Activated T-cell treated with anti-CD3 and anti-CD28 coated beads, Interleukin-2, amount 50 U/mL, for 4 hours (primary cell): ENCODE results near the gene RNF144B. TPM values are rescaled to one million over a fixed set of nuclear protein-coding genes. Genes with fewer than 3 reads are reported as not detected.
A peak's percentile ranks its signal among the peaks of the same experiment; 100 is the strongest.

Experiments used
- ATAC-seq, 2 donors: fragments of 200-7000 bp; cut with Tn5 transposase; one replicate each; pipeline ENCODE4 v1.10.0; 2021
- DNase-seq: peaks from one replicate; pipeline ENCODE4 v3.0.0-alpha.2; 2020
- H3K27me3 Mint-ChIP-seq: one replicate; pipeline ENCODE4 v1.8.0; 2021; ENCODE audit warnings: low read depth, mixed read lengths
- H3K36me3 Mint-ChIP-seq: one replicate; pipeline ENCODE4 v1.8.0; 2022; ENCODE audit warnings: mixed read lengths; ENCODE audit not compliant: insufficient read depth
- H3K4me1 Mint-ChIP-seq: one replicate; pipeline ENCODE4 v1.8.0; 2021; ENCODE audit warnings: low read depth, mixed read lengths
- H3K4me3 Mint-ChIP-seq: one replicate; pipeline ENCODE4 v1.8.0; 2021; ENCODE audit warnings: mild to moderate bottlenecking, moderate library complexity, mixed read lengths
- H3K9me3 Mint-ChIP-seq: one replicate; pipeline ENCODE4 v1.8.0; 2021; ENCODE audit warnings: mixed read lengths
- total RNA-seq, 3 donors: library from RNA; stranded (reverse); gene quantifications; one replicate each; pipeline ENCODE4 v1.2.1, GENCODE V29; 2021

The RNF144B gene
- total RNA-seq, 3 donors from 2014 or later = 0.61 to 1.8 (median 1.4) TPM

DNA sequence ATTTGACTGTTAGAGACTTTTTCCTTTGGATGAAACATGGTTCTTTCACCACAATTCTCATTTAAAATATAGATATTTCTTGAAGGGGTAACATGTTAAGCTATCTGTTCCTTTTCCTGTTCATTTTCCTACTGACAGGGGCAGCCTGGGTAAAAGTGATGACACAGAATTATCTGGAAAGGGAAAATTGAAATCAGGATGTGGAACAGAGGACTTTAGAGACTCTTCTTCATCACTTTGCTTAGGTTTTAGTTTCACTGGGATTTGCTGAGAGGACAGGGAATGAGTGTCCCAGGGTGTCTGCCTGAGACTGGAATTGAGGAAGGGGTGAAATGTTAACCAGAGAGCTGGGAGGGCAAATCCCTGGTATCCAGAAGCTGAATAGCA, 116.0 kb downstream of the RNF144B start:
- DNase-seq (no peak), ATAC-seq (no peak)
- peaks cover 3% of the 10 kb centered on the region for H3K27me3 Mint-ChIP-seq
- no peak overlapping the region for H3K4me3 Mint-ChIP-seq
- H3K9me3 Mint-ChIP-seq = no peaks in the 10 kb centered on the region
- no peaks in the 10 kb centered on the region for H3K4me1 Mint-ChIP-seq
- no peaks in the 10 kb centered on the region for H3K36me3 Mint-ChIP-seq

DNA sequence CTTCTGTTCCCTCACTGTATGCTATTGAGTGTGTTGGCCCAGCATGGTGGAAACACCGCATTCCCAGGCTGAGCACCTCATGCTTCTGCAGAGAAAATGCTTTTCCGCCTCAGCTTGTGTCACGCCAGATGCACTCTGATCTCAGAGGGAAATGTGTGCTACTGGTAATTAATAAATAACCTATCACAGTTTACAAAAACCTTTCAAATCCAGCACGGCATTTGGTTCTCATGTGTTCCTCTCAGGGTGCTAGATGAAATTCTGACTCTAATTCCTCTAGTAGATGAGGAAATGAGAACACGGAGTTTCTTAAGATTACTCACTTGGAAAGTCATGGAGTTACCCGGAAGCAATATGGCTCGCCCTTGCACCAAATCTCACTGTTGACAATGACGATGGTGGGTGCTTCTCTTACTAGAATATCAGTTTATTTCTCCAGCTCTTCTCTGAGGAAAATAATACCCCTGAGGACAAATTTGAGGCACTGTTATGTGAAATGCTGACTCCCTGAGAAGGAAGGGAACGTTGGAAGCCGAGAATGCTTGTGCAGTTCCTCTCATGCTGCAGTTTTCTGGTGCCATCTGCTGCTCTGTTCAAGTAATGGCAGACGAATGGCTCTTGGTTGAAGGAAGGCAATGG, 116.6 kb downstream of the RNF144B start:
- no peaks in the 10 kb centered on the region for H3K27me3 Mint-ChIP-seq
- H3K4me3 Mint-ChIP-seq = no peak overlapping the region
- no peaks in the 10 kb centered on the region for H3K36me3 Mint-ChIP-seq
- no peaks in the 10 kb centered on the region for H3K4me1 Mint-ChIP-seq
- ATAC-seq = peak in 1 of 2 donors; percentile 41
- H3K9me3 Mint-ChIP-seq = no peaks in the 10 kb centered on the region
- peak; percentile 7 for DNase-seq

DNA sequence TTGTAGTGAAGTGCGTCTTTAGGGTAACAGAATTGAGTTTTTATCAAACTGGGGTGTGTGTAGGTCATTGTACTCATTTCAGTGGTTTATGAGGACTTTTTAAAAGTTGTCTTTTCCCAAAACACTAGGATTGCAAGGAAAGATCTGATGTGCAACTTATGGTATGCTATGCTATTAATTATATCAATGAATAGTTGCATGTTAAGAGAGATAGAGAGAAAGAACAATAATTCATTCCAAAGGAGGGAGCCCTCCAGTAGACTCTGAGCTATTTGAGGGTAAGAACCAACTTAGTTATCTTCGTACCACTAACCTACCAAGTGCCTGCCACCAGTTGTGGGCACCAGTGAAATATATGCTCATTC, 117.1 kb downstream of the RNF144B start:
- H3K4me3 Mint-ChIP-seq = no peak overlapping the region
- H3K4me1 Mint-ChIP-seq = no peaks in the 10 kb centered on the region
- H3K9me3 Mint-ChIP-seq = no peaks in the 10 kb centered on the region
- H3K27me3 Mint-ChIP-seq = no peaks in the 10 kb centered on the region
- no peak for ATAC-seq
- DNase-seq = no peak
- no peaks in the 10 kb centered on the region for H3K36me3 Mint-ChIP-seq

DNA sequence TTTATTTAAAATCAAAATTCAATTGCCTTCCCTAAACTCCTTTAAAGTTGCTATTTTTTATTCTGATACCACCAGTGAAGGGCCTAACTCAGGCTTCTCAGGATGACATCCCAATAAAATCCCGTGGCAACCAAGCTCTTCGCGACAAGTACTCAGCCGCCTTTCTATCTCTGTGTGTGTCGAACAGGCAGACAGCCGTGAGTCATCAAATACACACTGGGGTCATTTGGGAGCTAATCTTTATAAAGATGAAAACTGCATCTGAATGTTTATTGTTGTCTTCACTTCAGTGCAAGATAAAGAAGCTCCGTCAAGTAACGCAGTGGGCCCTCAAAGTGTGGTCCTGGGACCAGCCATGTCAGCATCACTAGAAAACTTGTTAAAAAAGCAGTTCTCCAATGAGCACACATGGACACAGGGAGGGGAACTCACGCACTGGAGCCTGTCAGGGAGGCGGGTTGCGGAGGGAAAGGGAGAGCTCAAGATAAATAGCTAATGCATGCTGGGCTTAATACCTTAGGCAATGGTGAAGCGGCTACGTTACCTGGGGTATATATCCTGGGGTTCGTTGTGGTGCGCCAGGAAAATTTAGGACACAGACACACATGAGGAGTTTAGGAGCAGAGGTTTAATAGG, 119.3 kb downstream of the RNF144B start:
- Mint-ChIP-seq H3K4me3 (no peak overlapping the region), H3K27me3 (no peaks in the 10 kb centered on the region), H3K9me3 (no peaks in the 10 kb centered on the region), H3K4me1 (no peaks in the 10 kb centered on the region), H3K36me3 (no peaks in the 10 kb centered on the region)
- ATAC-seq = no peak
- DNase-seq = no peak

DNA sequence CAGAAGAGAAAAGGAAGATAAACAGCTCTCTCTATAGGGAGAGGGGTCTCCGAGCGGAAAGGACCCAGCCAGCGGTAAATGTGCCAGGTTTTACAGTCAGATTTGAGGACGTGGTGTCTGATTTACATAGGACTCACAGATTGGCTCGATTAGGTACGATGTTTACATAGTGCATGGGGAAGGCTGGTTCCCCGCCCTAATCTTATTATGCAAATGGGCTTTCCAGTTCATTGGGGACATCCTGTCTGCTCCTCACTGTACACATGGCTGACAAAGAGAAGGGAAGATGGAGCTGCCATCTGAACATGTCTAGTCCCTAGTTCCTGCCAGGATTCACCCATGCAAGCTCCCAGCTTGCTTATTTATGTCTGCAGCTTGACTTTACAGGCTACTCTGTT, 119.9 kb downstream of the RNF144B start:
- Mint-ChIP-seq H3K27me3 (peaks cover under 1% of the 10 kb centered on the region), H3K36me3 (no peaks in the 10 kb centered on the region), H3K4me3 (no peak overlapping the region), H3K9me3 (no peaks in the 10 kb centered on the region), H3K4me1 (no peaks in the 10 kb centered on the region)
- DNase-seq (no peak), ATAC-seq (no peak)

DNA sequence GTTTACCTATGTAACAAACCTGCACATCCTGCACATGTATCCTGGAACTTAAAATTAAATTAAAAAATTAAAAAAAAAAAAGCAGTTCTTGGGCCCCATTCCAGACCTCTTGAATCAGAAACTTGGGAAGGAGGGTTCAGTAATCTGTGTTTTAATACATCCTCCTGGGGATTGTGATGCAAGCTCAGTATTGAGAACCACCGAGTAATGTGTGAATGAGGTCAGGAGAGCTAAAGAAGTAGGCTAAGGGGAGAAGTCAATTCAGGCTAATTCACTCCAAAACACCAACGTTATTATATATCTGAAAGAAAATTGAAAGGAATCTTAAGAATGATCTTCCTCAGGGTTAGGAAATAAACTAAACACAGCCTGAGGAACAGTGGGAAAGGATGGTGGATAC, 120.4 kb downstream of the RNF144B start:
- Mint-ChIP-seq H3K36me3 (no peaks in the 10 kb centered on the region), H3K9me3 (no peaks in the 10 kb centered on the region), H3K4me1 (no peaks in the 10 kb centered on the region), H3K4me3 (no peak overlapping the region), H3K27me3 (peaks cover 2% of the 10 kb centered on the region)
- ATAC-seq (no peak), DNase-seq (no peak)

DNA sequence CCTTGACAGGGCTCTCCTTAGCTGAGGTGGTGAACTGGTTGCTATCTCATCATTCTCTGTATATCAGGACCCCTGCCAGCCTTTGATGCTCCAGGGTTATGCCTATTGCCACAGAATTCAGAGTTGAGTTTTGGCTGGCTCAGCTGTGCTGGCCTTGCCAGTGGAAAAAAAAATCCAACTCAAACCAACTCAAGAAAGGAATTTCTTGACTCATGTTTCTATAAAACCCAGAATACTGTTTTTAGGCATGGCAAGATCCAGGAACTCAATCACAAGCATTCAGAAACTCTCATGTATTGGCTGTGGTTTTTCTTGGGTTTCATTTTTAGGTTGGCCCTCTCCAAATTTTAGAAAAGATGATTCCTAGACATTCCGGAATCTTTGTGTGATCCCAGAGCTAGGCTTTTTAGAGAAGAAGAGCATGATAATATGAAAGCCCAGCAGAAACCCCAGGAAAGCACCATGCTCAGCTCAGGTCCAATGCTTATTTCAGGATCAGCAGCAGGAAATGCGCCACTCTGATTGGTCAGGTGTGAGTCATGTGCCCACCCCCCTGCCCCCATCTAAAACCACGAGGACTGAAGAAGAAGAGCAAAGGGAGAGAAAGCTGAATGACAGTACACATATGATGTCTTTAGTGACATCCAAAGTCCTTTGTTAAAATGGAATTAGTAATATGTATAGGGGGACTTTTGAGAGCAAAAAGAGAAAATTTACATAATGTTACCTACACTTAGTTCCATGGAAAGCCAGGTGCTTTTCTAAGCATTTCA, 122.9 kb downstream of the RNF144B start:
- no peaks in the 10 kb centered on the region for H3K36me3 Mint-ChIP-seq
- H3K27me3 Mint-ChIP-seq = peaks cover 6% of the 10 kb centered on the region
- no peak overlapping the region for H3K4me3 Mint-ChIP-seq
- DNase-seq (no peak), ATAC-seq (peak; percentile 36 to 53)
- no peaks in the 10 kb centered on the region for H3K4me1 Mint-ChIP-seq
- no peaks in the 10 kb centered on the region for H3K9me3 Mint-ChIP-seq

DNA sequence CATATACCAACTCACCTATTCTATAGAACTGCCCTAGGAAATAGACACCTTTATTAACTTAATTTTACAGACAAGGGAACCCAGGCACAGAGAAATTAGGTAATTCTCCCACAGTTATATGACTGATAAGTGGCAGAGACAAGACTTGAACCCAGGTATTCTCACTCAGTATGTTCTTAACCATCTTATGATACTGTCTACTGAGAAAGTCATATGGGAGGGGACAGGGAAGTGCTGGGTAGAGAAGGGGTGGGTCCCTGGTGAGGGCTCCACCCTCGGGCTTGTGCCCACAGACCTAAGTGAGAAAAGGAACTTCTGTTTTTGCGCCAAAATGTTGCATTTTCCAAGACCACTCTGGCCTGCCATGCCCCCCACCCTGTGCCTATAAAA, 123.5 kb downstream of the RNF144B start:
- no peak for DNase-seq
- peaks cover 6% of the 10 kb centered on the region for H3K27me3 Mint-ChIP-seq
- no peaks in the 10 kb centered on the region for H3K9me3 Mint-ChIP-seq
- H3K36me3 Mint-ChIP-seq = no peaks in the 10 kb centered on the region
- ATAC-seq = peak; percentile 35 to 51
- H3K4me3 Mint-ChIP-seq = no peak overlapping the region
- H3K4me1 Mint-ChIP-seq = no peaks in the 10 kb centered on the region

DNA sequence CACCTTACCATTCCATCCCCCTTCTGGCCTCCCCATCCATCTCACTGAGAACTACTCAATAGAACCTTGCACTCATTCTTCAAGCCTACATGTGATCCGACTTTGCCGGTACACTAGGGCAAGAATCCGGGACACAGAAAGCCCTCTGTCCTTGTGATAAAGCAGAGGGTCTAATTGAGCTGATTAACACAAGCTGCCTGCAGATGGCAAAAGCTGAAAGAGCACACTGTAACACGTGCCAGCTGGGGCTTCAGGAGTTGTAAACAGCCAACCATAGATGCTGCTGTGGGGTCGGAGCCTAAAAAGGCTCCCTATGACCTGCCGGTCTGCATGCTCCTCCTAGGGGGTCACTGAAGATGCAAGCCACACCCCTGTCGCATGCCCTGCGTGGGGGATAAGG, 124.1 kb downstream of the RNF144B start:
- Mint-ChIP-seq H3K36me3 (no peaks in the 10 kb centered on the region), H3K27me3 (peaks cover 6% of the 10 kb centered on the region), H3K4me1 (no peaks in the 10 kb centered on the region), H3K9me3 (no peaks in the 10 kb centered on the region), H3K4me3 (no peak overlapping the region)
- no peak for ATAC-seq
- DNase-seq = no peak

DNA sequence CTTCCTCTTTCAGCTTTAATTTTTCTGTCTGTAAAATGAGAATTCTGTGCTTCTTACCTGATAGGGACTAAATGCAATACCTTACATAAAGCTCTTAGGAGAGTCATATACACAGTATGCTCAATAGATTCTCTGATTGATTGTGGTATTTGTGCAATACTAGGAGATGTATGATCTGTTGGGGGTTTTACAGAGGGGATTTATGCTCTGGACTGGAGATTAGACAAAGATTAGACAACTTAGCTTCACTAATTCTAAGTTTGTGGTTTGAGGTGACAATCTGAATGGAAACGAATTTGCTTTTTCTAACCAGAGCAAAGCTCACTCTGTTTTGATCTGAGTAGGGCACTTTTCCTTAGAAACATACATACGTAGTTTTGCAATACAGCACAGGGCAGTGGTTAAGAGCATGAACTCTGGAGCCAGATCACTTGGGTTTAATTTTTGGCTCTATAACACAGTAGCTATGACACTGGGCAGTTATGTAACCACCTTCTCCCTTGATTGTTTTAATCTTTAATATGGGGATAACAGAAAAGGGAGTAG, 126.2 kb downstream of the RNF144B start:
- Mint-ChIP-seq H3K4me1 (no peaks in the 10 kb centered on the region), H3K4me3 (no peak overlapping the region), H3K27me3 (peaks cover 10% of the 10 kb centered on the region), H3K9me3 (no peaks in the 10 kb centered on the region), H3K36me3 (no peaks in the 10 kb centered on the region)
- DNase-seq (no peak), ATAC-seq (peak; percentile 53 to 69)

DNA sequence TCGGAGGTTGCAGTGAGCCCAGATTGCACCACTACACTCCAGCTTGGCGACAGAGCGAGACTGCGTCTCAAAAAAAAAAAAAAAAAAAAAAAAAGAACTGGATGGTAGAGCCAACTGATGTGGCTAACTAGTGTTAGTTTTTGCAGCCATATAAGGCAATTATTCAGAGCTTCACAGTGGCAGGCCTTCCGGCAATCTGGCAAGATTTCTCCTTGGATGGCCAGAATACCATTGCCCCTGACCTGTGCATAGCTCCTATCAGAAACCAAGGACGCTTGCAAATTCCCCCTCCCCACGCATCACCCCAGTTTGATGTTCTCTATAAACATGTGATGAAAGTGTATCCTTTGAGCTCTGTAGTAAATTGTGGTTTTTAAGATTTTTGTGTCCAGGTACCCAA, 127.0 kb downstream of the RNF144B start:
- no peak overlapping the region for H3K4me3 Mint-ChIP-seq
- H3K27me3 Mint-ChIP-seq = peaks cover 16% of the 10 kb centered on the region
- H3K9me3 Mint-ChIP-seq = no peaks in the 10 kb centered on the region
- H3K36me3 Mint-ChIP-seq = no peaks in the 10 kb centered on the region
- DNase-seq (no peak), ATAC-seq (no peak)
- H3K4me1 Mint-ChIP-seq = no peaks in the 10 kb centered on the region

DNA sequence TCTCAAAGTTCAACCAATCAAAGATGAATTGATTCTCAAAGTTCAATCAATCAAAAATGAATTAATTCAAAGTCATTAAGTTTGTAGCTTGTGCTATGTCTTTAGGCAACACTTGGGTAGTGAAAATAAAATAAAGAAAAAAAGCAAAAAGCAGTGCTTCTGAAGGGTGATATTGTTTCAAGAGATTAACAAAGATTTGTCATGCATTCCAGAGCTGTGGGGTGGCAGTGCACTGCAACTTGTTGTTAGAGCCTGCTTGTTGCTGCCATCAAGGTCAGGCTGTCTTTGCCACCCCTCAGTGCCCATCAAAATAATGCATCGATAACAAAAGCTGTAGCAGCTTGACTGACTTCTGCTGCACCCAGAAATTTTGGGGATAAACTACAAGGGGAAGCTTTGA, 128.6 kb downstream of the RNF144B start:
- Mint-ChIP-seq H3K36me3 (no peaks in the 10 kb centered on the region), H3K9me3 (no peaks in the 10 kb centered on the region), H3K4me1 (no peaks in the 10 kb centered on the region), H3K27me3 (peaks cover 16% of the 10 kb centered on the region), H3K4me3 (no peak overlapping the region)
- ATAC-seq = no peak
- DNase-seq = no peak
